WERI-Rb-1 (cell line): ENCODE results near the gene FSTL1.

Source experiments
- DNase-seq: peaks from one replicate; pipeline ENCODE4 v3.0.0-alpha.2; 2020
- H3K27ac ChIP-seq: fragments of 250-450 bp; sonication (Bioruptor Pico); 2 replicates; pipeline ENCODE4 v1.5.1; 2020; ENCODE audit warnings: mild to moderate bottlenecking, moderate library complexity
- H3K27me3 ChIP-seq: fragments of 250-450 bp; sonication (Bioruptor Pico); 2 replicates; pipeline ENCODE4 v1.5.1; 2021; ENCODE audit warnings: mild to moderate bottlenecking, low read depth, moderate library complexity; ENCODE audit not compliant: insufficient read depth, severe bottlenecking
- H3K36me3 ChIP-seq: fragments of 250-450 bp; sonication (Bioruptor Pico); 2 replicates; pipeline ENCODE4 v1.5.1; 2020; ENCODE audit warnings: mild to moderate bottlenecking, moderate library complexity
- H3K4me3 ChIP-seq: 2 replicates; pipeline ENCODE4 v1.5.1; 2011; ENCODE audit warnings: low read depth, mild to moderate bottlenecking, control low read depth, low read length
- H3K9me3 ChIP-seq: fragments of 250-450 bp; sonication (Bioruptor Pico); 2 replicates; pipeline ENCODE4 v1.5.1; 2021; ENCODE audit warnings: mild to moderate bottlenecking, moderate library complexity; ENCODE audit not compliant: severe bottlenecking
- CTCF ChIP-seq: IDR thresholded peaks from 2 replicates; pipeline ENCODE4 v1.5.1; 2011; ENCODE audit warnings: low read depth, mild to moderate bottlenecking, control low read depth, inconsistent platforms, low read length

Gene FSTL1

GRCh38 chr3:120450600-120451271 lies at the start of gene FSTL1:
FSTL1 (minus strand) TSS chr3:120450992; CDS start chr3:120450746, 246 bp downstream.
- Histone ChIP-seq H3K27me3 (no peaks in the 10 kb centered on the region), H3K27ac (peak within 1 kb of the TSS; percentile 89), H3K4me3 (peak within 1 kb of the TSS; percentile 70), H3K36me3 (peaks cover 9% of the 10 kb centered on the region), H3K9me3 (peaks cover 2% of the 10 kb centered on the region)
- DNase-seq = peak; percentile 76
- no peak for TF ChIP-seq CTCF

- no peak for DNase-seq
- H3K9me3 ChIP-seq = peaks cover 9% of the 10 kb centered on the region
- H3K27ac ChIP-seq = no peak overlapping the region
- no peaks in the 10 kb centered on the region for H3K36me3 ChIP-seq
- no peaks in the 10 kb centered on the region for H3K27me3 ChIP-seq
- H3K4me3 ChIP-seq = no peak overlapping the region
- no peak for TF ChIP-seq CTCF
Observed at GRCh38 chr3:120498556-120499346, 48.0 kb upstream of the FSTL1 start.

GRCh38 chr3:120497818-120498217 lies 47.0 kb upstream of the FSTL1 start:
- Histone ChIP-seq H3K36me3 (no peaks in the 10 kb centered on the region), H3K27ac (no peak overlapping the region), H3K4me3 (no peak overlapping the region), H3K9me3 (peaks cover 9% of the 10 kb centered on the region), H3K27me3 (no peaks in the 10 kb centered on the region)
- DNase-seq = no peak
- TF ChIP-seq CTCF = no peak

GRCh38 chr3:120497336-120497735 lies 46.5 kb upstream of the FSTL1 start:
- no peak for DNase-seq
- Histone ChIP-seq H3K4me3 (no peak overlapping the region), H3K9me3 (peaks cover 9% of the 10 kb centered on the region), H3K27me3 (no peaks in the 10 kb centered on the region), H3K36me3 (no peaks in the 10 kb centered on the region), H3K27ac (no peak overlapping the region)
- TF ChIP-seq CTCF = no peak

- Histone ChIP-seq H3K27me3 (no peaks in the 10 kb centered on the region), H3K4me3 (no peak overlapping the region), H3K36me3 (no peaks in the 10 kb centered on the region), H3K27ac (no peak overlapping the region), H3K9me3 (peaks cover 9% of the 10 kb centered on the region)
- no peak for TF ChIP-seq CTCF
- no peak for DNase-seq
Observed at GRCh38 chr3:120496278-120497002, 45.6 kb upstream of the FSTL1 start.
